GM18520 (cell line): Measurements from ENCODE around the gene CRABP2.

Experiments
- ATAC-seq: cut with Tn5 transposase; IDR thresholded peaks from one replicate; pipeline ENCODE4 v1.9.1; 2021; ENCODE audit not compliant: unreplicated experiment

CRABP2 gene

DNA sequence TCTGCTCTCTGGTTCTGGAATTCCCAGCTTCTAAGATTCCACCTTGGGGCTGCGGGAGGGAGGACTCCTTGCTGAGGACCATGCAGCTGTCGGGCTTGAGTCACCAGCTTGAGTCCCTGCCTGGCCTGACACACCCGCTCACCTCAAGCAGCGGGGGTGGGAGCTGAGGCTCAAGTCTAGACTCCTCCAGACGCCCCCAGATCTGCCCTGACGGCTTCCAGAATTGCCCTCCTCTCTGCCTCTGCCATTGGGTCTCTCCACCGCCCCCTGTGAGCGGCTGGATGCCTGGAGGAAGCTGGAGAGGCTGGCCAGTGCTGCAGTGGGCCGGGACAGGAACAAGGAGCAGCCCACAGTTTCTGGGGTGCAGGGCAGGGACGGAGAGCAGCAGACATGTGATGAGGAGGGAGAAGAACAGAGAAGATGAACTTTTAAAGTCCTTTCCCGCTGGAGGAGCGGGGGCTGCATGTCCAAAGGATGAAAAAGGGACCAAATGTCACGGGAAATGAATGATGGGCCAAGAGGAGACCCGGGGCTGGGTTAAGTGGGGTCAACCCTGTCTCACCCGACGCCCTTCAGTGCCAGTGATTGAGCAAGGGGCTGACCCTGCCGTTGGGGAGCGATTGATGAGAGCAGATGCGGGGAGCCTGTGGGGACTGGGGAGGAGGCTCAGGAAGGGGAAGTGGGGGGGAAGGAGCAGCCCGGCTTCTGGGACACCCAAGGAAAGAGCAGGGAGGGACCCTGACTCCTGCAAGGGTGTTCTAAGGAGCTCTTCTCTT lies 13.5 kb downstream of the CRABP2 start:
- no peak for ATAC-seq

DNA sequence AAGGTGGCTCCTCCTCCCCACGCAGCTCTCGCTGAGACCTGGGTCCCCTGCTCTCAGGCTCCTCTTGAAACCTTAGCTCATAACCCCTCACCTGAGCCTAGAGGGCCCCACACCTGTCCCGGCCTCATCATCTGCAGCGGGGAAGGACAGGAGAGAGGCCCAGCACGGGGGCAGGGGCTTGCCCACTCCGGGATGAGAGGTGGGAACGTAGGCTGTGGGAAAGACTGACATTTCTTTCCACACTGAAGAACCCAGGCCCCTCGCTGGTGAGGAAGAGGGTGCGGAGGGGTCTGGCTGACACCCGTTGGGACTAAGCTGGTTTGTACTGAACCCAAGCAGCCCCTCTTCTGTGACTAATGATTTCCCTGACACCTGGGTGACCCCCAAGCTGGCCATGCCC lies 14.2 kb downstream of the CRABP2 start:
- ATAC-seq = no peak

DNA sequence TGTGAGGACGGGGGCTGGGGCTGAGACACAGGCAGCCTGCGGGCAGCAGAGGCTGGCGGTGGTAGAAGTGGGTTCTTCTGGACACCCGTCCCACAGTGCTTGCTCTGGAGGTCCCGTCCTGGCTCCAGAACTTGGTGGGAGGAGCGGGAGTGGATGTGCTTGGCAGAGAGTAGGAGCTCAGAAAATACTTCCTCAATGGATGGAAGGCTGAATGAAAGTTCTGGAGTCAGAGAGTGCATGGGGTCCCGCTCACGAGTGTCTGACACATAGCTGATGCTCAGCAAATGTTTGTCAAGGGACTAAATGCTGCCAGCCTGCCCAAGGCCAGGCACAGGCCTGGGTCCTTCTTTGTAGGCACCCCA lies 14.7 kb downstream of the CRABP2 start:
- no peak for ATAC-seq

DNA sequence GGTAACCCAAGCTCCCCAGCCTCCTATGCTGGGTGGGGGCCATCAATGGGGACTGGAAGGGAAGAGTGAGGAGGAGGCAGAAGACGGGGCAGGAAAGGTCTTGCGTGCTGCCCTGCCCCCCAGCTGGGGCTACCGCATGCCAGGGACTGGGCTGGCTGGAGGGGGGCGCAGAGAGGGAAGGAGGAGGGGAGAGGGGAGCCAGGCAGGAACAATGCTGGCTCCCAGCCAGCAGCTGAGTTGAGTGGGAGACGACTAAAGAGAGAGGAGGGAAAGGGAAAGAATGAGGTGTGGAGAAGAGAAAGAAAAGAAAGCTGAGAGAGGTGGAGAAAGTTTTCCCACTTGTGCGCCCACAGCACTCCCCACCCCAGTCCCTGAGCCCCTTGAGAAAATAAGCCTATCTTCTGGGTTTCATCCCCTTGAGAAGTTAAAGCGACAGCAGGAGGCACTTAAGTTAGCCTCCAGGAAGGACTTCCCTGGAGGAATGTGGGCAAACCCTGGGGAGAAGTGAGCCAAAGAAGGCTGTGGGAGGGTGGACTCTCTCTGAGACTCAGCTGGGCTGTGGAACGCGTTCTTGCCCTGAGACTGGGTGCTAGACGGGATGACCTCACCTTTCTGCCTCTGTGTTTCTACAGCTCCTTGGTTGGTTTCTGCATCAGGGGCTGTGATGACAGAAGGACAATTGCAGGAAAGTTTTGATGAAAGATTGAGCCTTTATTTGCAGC lies 15.3 kb downstream of the CRABP2 start:
- no peak for ATAC-seq

DNA sequence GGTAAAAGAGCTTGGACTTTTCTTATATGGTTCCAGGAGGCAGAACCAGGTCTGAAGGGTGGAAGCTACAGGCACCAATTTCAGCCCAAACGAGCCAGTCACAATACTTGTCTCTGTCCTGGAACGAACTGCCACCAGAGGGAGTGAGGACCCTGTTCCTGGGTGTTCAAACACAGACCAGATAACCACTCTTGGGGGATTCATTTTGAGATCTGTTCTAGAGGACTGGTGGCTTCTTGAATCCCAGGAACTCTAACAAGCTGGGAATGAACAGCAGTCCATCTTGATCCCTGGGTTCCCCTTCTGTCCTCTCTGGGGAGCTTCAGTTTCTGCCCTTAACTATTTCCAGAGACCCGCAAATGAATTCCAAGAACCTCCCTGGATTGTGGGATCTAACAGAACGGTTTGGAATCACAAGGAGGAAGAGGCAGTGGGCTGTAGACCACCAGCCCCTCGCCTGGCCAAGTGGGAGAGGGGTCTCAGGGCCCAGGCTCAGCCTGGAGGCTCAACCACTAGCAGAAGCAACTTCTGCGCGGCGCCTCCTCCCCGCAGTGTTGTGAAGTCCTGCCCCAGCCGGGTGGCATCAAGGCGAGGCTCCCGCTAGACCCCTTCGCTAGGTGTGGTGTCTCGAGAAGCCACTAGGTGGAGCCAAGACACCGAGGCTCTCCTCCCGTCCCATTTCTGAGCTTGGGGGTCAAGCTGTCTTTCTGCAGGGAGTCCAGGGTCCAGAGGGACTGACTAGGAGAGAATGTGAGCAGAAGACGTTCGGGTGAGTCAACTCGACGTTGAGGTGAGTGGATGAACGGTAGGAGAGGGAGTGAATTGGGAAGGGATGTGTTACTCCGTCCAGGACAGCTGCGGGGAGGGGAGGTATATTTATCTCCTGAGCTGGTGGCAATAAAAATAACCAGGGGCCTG lies 16.1 kb downstream of the CRABP2 start:
- ATAC-seq = no peak

DNA sequence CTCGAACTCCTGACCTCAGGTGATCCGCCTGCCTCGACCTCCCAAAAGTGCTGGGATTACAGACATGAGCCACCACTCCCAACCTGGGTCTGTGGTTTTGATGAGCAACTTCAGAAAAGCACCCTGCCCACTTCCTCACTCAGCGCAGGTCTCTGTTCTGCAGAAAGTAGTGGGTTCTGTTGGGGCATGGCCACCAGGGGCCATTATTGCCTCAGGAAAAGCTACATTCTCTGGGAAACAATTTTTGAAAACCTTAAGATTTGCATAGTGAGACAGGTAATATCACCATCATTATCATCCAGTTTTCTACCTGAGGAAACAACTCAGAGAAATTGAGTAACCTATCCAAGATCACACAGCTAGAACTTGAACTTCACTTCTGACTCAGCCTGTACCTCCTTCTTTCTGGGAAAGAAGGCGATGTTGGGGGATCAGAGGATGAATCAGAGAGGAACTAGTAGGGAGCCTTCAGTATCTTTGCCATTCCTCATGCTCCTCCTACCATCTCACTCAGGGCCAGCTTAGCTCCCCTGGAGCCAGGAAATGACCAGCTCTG lies 21.1 kb downstream of the CRABP2 start:
- no peak for ATAC-seq

DNA sequence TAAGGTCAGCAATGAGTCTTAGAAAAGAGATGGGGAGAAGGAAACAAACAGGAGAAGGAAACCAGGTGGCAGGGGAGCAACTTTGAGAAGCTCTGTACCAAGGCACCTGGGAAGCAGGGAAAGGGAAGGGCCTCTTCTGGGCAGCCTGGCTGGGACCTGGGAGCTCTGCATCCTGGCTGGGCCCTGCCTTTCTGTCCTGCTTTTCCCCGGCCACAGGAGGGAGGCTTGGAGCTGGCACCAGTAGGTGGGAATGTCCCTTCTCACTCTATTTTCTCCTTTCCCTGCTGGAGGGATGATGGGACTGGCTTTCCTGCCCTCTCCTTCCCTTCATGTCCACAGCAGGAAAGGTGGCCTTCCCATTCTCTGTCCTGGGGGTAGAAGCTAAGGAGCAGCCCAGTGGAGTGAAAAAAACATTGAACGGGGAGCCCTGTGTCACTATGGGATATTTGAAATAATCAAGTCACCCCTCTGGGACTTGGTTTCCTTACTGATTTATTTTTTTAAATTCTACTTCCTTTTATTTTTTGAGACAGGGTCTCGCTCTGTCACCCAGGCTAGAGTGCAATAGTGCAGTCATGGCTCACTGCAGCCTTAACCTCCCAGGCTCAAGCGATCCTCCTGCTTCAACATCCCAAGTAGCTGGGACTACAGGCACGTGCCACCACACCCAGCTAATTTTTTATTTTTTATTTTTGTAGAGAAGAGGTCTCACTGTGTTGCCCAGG lies 23.1 kb downstream of the CRABP2 start:
- ATAC-seq = no peak

DNA sequence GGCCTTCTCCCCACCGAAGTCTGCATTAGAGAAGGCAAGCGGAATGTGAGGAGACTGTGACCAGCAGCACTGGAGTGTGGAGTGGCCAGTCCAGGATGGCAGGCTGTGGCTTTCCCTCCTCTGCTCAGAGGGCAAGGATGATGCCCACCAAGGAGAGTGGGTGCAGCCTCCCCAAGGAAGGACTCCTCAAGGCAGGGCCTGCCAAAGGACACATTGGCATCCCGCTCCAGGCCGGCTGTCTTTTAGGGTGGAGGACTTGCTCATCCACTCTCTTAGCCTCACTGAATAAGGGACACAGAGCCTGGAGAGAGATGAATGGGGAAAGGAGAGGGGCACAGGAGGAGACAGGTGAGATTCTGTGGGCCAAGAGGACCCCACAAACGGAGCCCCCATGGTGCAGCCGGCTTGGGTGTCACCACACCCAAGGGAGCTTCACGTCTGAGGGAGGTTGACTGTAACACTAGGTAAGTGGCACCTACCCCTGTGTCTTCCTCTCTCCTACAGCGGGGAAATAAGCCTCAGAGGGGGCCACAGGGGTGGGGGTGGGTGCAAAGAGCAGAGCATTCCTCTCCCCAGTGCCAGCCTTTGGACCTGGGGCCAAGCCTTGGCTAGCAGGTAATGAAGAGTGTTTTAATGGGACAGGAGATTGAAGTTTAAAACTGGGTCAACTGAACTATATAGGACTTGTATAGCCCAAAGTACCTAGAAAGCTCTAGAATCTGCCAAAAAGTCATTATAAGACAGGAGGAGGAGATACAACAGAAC lies 24.0 kb downstream of the CRABP2 start:
- ATAC-seq = no peak

DNA sequence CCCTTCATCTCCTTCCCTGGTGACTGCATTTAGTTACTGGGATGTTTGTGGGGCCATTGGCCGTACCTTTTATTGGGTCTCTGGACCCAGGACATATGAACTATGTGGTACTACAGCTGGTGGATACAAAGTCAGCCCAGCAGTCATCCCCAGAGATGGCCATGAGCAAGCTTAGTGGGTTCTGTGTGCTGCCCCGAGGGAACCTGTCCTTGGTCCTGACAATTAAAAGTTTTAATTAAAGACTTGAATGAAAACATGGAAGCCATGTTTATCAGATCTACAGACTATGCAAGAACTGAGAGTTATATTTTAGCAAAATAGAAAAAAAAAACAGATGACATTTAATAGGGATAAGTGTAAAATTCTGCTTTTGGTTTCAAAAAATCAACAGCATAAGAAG lies 25.3 kb downstream of the CRABP2 start:
- no peak for ATAC-seq

DNA sequence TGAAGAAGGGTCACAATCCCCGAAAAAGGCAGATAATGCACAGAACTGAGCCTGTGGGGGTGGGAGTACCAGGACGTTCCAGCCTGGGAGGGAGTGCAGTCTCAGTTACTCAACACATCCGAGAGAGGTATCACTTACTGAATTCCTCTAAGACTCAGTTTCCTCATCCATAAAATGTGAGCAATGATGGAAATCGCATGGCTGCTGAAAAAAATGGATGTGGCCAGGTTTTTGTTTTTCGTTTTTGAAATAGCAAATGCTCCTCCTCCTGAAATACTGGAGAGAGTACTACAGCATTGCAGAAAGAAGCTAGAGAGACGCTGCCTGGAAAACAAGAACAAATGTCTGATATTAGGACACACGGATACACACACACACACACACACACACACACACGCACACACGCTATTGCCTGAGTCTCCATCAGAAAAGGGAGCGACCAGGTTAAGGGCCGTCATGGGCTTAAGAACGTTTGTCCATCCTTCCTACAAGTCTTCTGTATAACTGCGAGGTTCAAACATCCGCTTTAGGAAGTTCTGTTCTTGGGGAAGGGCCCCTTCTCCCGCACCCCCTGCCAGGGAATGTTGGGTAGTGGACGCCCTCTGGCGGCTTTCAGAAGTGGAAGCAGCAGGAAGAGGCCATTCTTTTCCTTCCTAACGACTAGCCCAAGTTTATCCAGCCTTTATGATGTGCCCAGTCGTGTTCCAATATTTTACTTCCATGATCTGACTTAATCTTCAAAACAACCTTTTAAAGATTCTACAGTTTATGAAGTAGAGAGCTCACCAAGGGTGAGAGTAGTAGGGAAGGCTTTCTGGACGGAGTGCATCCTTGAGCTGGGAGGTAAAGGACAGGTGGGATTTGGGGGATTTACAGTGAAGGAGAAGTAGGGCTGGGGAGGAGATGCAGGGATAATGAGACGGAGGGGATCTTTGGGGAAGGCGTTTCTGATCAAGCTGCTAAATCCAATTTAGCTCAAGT lies 27.5 kb downstream of the CRABP2 start:
- ATAC-seq = no peak

DNA sequence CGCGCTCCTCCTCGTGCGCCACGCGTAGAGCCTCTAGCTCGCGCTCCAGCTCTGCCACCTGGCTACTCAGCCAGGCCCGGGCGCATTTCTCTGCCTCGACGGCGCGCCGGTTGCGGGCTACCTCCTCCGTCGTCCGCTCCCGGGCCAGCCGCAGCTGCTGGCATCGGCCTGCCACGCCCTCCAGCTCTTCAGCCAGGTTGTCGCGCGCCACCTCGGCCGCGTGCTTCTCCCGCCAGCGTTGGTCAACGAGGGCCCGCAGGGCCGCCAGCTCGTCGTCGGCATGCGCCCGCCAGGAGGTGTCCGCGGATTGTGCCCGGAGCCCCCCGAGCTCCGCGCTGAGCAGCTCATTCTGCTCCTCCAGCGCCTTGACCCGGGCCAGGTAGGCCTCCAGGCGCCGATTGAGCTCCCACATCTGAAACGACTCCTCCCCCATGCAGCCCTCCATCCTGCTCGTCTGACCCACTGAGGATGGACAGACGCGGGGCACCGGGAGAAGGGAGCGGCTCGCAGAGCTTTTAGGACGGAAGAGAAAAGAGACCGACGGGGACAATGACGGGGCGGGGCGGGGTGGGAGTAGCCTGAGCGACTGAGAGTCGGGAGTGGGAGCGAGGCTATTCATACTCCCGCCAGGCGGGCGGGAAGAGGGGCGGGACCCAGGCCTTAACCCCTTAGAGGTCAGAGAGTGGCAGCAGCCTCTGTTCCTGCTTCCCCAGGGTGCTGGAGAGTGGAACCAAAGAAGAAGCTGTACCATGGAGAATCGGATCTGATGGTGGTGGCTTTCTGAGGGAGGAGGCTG lies 28.4 kb downstream of the CRABP2 start, which contains the start of gene NES:
NES (minus strand) TSS at position 588 of the 796 bp plus-strand sequence; CDS start at position 445, 143 bp downstream.
- no peak for ATAC-seq

DNA sequence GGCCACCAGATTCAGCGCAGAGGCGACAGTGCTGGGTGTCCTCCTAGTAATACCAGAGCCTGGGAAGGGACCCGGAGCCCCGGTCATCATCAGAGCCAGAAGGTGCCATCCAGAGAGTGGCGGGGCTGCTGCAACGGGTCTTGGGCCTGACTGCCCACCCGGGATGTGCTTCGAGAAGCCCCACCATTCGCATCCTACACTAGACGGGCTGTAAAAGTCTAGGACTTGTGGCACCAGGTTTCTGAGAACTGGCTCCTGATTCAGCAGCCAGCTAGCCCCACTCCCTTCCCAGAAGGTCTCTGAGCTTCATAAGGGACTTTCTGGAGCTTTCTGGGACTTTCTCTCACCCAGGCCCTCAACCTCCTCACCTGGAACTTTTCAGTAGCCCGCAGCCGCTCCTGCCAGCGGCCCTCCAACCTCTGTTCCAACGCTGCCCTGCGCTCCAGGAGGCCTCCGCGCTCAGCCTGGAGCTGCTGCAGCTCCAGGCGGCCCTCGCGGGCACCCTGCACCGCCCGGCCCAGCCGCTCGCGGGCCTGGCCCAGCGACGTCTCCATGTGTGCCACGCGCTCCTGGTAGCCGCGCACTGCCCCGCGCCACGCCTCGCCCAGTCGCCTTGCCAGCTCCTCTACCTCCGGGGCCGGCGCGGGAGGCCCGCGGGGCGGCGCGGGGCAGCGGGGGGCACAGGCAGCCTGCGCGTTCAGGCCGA lies 29.1 kb downstream of the CRABP2 start:
- no peak for ATAC-seq

DNA sequence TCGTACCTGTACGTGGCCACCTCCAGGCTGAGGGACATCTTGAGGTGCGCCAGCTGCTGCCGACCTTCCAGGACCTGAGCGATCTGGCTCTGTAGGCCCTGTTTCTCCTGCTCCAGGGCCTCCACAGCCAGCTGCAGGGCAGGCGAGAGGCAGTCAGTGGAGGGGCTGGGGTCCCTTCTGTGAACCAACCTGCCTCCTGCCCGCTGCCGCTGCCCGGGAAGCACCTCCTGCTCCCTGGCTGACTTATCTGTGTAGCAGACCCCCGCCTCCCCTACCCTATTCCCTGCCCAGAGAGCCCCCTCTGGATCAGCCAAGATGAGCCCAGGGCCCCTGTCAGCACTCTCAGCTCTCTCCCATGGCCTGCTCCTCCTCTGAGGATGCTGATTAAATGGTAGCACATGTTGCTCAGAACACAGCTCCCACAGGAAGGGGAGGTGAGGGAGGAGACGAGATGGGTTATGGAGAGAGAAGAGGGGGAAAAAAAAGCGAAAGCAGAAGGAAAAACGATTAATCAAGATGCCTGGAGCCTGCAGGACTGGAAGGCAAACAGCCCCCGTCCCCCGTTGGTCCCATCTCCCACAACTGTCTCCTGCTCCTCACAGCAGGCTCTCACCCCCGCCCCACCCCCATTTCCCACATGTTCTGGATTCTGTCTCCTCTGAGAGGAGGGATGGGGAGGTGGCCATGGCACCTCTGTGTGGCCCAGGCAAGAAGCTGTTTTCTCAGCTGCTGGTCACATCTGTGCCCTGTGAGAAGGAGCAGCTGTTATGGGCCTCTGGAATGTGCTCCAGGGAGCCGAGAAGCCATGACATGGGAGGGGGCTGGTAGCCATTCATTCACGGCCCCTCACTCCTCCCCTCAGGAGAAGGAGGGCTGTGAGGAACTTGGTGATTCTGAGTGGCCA lies 29.9 kb downstream of the CRABP2 start:
- no peak for ATAC-seq

DNA sequence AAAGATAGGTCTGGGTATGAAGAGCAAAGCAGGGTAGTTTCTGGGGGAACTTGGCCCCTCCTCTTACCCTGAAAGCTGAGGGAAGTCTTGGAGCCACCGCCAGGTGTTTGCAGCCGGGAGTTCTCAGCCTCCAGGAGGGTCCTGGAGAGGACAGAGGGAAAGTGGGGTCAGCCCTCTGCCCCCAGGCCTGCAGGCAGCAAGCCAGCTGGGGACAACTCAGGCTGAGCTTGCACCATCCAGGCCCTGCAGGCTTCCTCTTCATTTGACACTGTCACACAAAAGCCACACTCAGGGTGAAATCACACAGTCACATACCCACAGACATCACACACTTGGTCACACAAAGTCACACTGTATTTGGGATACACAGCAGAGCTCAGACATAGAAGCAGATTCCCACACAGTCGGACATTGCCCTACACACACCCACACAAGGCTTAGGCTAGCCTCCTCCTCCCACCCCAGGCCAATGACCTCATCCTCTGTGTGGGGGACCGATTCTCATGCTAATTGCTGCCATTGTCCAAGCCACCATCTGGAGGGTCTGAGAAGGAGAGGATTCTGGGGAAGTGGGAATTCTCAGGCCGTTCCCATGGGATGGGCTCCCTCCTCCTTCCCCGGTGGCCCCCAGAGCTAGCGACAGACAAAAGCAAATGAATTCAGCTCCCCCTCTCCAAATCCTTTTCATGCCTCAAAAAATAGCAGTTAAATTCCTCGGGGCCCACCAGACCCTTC lies 31.8 kb downstream of the CRABP2 start:
- ATAC-seq = no peak

DNA sequence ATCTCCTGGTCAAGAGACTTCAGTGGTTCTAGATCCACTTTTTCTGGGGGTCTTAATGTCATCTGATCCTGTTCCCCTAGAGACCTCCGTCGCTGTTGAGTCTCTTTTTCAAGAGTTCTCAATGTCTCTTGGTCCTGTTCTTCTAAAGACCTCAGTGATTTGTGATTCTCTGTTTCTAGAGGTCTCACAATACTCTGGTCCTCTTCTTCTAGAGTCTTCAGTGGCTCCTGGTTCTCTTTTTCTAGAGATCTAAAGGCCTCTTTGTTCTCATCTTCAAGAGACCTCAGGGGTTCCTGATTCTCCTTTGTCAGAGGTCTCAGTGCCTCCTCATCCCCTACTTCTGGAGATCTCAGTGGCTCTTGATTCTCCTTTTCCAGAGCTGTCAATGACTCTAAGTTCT lies 33.6 kb downstream of the CRABP2 start:
- ATAC-seq = no peak
